Endothelial cell of umbilical vein (primary cell): ENCODE data around the gene NKD1. TPM values are rescaled to one million over a fixed set of nuclear protein-coding genes. Genes with fewer than 3 reads are reported as not detected.

Source experiments
- BruUV-seq: library from RNA; stranded (reverse); fragments of 400-500 nt; replicated peaks from 2 replicates; lab custom pipeline; 2021; lab: Mats Ljungman, UMichigan
- CTCF ChIA-PET: fragments of 300-600, 350-600 bp; sonication (Branson Sonifier 250); formaldehyde crosslinking; loops from one replicate; lab custom pipeline; 2021; ENCODE audit warnings: antibody characterized with exemption, inconsistent platforms; lab: Charles Lee
- POLR2A ChIA-PET: fragments of 300-600, 350-600 bp; sonication (Branson Sonifier 250); formaldehyde crosslinking; loops from one replicate; lab custom pipeline; 2021; ENCODE audit warnings: antibody characterized with exemption, inconsistent platforms; lab: Charles Lee
- DNase-seq: peaks from one replicate; pipeline ENCODE4 v3.0.0-alpha.2; 2011; ENCODE audit warnings: low read depth, low spot score
- FAIRE-seq: peaks from 2 replicates; lab custom pipeline; 2011; peaks lifted over from hg19 to GRCh38; lab: Jason Lieb, UNC
- H2AFZ ChIP-seq: 2 replicates; pipeline ENCODE4 v1.6.0; 2012; ENCODE audit warnings: low read depth, low read length, control low read depth, inconsistent platforms
- H3K27ac ChIP-seq: 2 replicates; pipeline ENCODE4 v1.5.1; 2011; ENCODE audit warnings: low read depth, mild to moderate bottlenecking, control low read depth, low read length, moderate library complexity; ENCODE audit not compliant: insufficient read depth
- H3K27me3 ChIP-seq, 2 experiments: 2 replicates each; pipeline versions ENCODE4 v1.6.0 to v1.6.1; 2011; ENCODE audit warnings: low read length in 2 of 2, mixed read lengths in 1 of 2; ENCODE audit not compliant: control insufficient read depth in 2 of 2, insufficient read depth in 2 of 2
- H3K36me3 ChIP-seq, 2 experiments: 2 replicates in 1 of 2; 3 replicates in 1 of 2; pipeline ENCODE4 v1.5.1; 2011; ENCODE audit warnings: low read length in 2 of 2, mild to moderate bottlenecking in 1 of 2, moderate library complexity in 1 of 2; ENCODE audit not compliant: control insufficient read depth in 2 of 2, insufficient read depth in 2 of 2; ENCODE audit errors: extremely low read depth in 1 of 2
- H3K4me1 ChIP-seq: 3 replicates; pipeline ENCODE4 v1.5.1; 2011; ENCODE audit warnings: mild to moderate bottlenecking, low read length; ENCODE audit not compliant: control insufficient read depth, insufficient read depth; ENCODE audit errors: extremely low read depth
- H3K4me2 ChIP-seq: 2 replicates; pipeline ENCODE4 v1.6.1; 2011; ENCODE audit warnings: low read length, control low read depth, mixed read lengths; ENCODE audit not compliant: insufficient read depth
- H3K4me3 ChIP-seq, 3 experiments: fragments of 200-600 bp in 1 of 3; sonication (generic), shearing (Covaris generic) in 1 of 3; replicated peaks in 1 of 3; 2 replicates each; pipeline ENCODE4 v1.5.1; 2011 to 2016; ENCODE audit warnings: control low read depth in 3 of 3, low read length in 3 of 3, mild to moderate bottlenecking in 2 of 3, inconsistent platforms in 1 of 3, low read depth in 1 of 3, moderate library complexity in 1 of 3; ENCODE audit not compliant: insufficient read depth in 1 of 3
- H3K79me2 ChIP-seq: 2 replicates; pipeline ENCODE4 v1.6.0; 2012; ENCODE audit warnings: low read length, inconsistent platforms; ENCODE audit not compliant: control insufficient read depth, insufficient read depth
- H3K9ac ChIP-seq: replicated peaks from 2 replicates; pipeline ENCODE3; 2011; ENCODE audit warnings: low read length, control low read depth; ENCODE audit not compliant: insufficient read depth; ENCODE audit errors: extremely low read depth
- H3K9me1 ChIP-seq: replicated peaks from 3 replicates; pipeline ENCODE4 v1.6.0; 2011; ENCODE audit warnings: mild to moderate bottlenecking, low read length; ENCODE audit not compliant: control insufficient read depth, insufficient read depth; ENCODE audit errors: extremely low read depth
- H3K9me3 ChIP-seq: replicated peaks from 2 replicates; pipeline ENCODE4 v1.5.1; 2012; ENCODE audit warnings: low read length, inconsistent platforms; ENCODE audit not compliant: control insufficient read depth, insufficient read depth
- H4K20me1 ChIP-seq: replicated peaks from 2 replicates; pipeline ENCODE3; 2011; ENCODE audit warnings: mild to moderate bottlenecking, low read length; ENCODE audit not compliant: control insufficient read depth, insufficient read depth; ENCODE audit errors: extremely low read depth
- CTCF ChIP-seq, 2 donors: IDR thresholded peaks; 1 replicate in 1 of 2; 2 replicates in 1 of 2; pipeline ENCODE4 v1.5.1; 2011; ENCODE audit warnings: low read length in 2 of 2, mild to moderate bottlenecking in 2 of 2, moderate library complexity in 2 of 2, control low read depth in 1 of 2, inconsistent platforms in 1 of 2, low read depth in 1 of 2; ENCODE audit not compliant: insufficient read depth in 1 of 2; ENCODE audit errors: extremely low read depth in 1 of 2
- EZH2 ChIP-seq: IDR thresholded peaks from 2 replicates; pipeline ENCODE4 v1.6.1; 2012; ENCODE audit warnings: borderline replicate concordance, low read depth, mild to moderate bottlenecking, moderate library complexity, low read length, inconsistent platforms; ENCODE audit not compliant: severe bottlenecking
- FOS ChIP-seq: IDR thresholded peaks from 2 replicates; pipeline ENCODE4 v1.6.1; 2011; ENCODE audit warnings: mild to moderate bottlenecking, low read length, moderate library complexity, borderline replicate concordance; ENCODE audit not compliant: insufficient read depth
- GATA2 ChIP-seq: IDR thresholded peaks from 2 replicates; pipeline ENCODE4 v1.7.0; 2011; ENCODE audit warnings: low read depth, mild to moderate bottlenecking, moderate library complexity, mixed read lengths, low read length; ENCODE audit not compliant: insufficient read length, insufficient read depth
- JUN ChIP-seq: IDR thresholded peaks from 2 replicates; pipeline ENCODE4 v1.6.1; 2011; ENCODE audit warnings: borderline replicate concordance, low read depth; ENCODE audit not compliant: insufficient read length, insufficient read depth
- MAX ChIP-seq: IDR thresholded peaks from 2 replicates; pipeline ENCODE4 v1.6.1; 2011; ENCODE audit not compliant: insufficient read depth, insufficient read length
- MYC ChIP-seq: IDR thresholded peaks from one replicate; pipeline ENCODE4 v1.6.1; 2011; ENCODE audit warnings: mild to moderate bottlenecking, low read depth, low read length
- POLR2A ChIP-seq: IDR thresholded peaks from 2 replicates; pipeline ENCODE4 v1.6.1; 2012; ENCODE audit warnings: low read depth, mild to moderate bottlenecking, control low read depth, low read length
- POLR2AphosphoS5 ChIP-seq: IDR thresholded peaks from 2 replicates; pipeline ENCODE4 v1.6.1; 2012; ENCODE audit warnings: low read depth, mild to moderate bottlenecking, control low read depth, low read length, moderate library complexity; ENCODE audit not compliant: insufficient read depth
- dilution Hi-C: fragments of 300-500 bp; cut with MboI; formaldehyde crosslinking; loops from one replicate; pipeline ENCODE4 v1.15.0; 2019; ENCODE audit warnings: low sequenced_read_pairs; ENCODE audit not compliant: extremely low pct_ligation_motif_present
- intact Hi-C: fragments of 100-400 bp; cut with micrococcal nuclease; formaldehyde crosslinking; loops from one replicate; pipeline ENCODE4 v1.10.0; 2022
- polyA plus RNA-seq, 4 experiments: library from polyadenylated mRNA; depleted of rRNA in 3 of 4; stranded (reverse) in 3 of 4; unstranded in 1 of 4; fragments of >200 nt; gene quantifications; 2 replicates each; pipeline versions ENCODE4 v1.2.1 to v1.2.3, GENCODE V29; 2011 to 2012; ENCODE audit warnings: missing spikeins in 1 of 4
- total RNA-seq: library from RNA; stranded (reverse); gene quantifications from 2 replicates; pipeline ENCODE4 v1.2.3, GENCODE V29; 2021

The NKD1 gene
- total and polyA plus RNA-seq, 2 donors (not counting 3 experiments of a cell fraction or from before 2014, with no cell fraction given): not detected

GRCh38 chr16:50594308-50595260, 46.4 kb downstream of the NKD1 start:
- no peaks in the 10 kb centered on the region for H3K9me3 ChIP-seq
- POLR2A ChIA-PET: no interaction called here
- intact Hi-C loops (no loop called here), dilution Hi-C loops (no loop called here)
- H3K27me3 ChIP-seq: no peaks in the 10 kb centered on the region
- H3K4me1 ChIP-seq: no peaks in the 10 kb centered on the region
- FAIRE-seq (no peak), DNase-seq (no peak)
- H3K4me2 ChIP-seq: no peak overlapping the region
- no peaks in the 10 kb centered on the region for H3K79me2 ChIP-seq
- H3K9me1 ChIP-seq: no peaks in the 10 kb centered on the region
- no peaks in the 10 kb centered on the region for H3K36me3 ChIP-seq
- H3K27ac ChIP-seq: no peak overlapping the region
- no TSS peak for BruUV-seq
- H4K20me1 ChIP-seq: no peaks in the 10 kb centered on the region
- TF ChIP-seq EZH2 (no peak), POLR2A (no peak)
- CTCF ChIA-PET: interaction anchor here (0.5 to 4.5 kb wide), 14 partner anchors 9 to 211 kb away, joined by 3 to 105 read pairs (median 5); no protein-coding TSS in a partner anchor
- no peak overlapping the region for H2AFZ ChIP-seq
- H3K4me3 ChIP-seq: no peak overlapping the region
- H3K9ac ChIP-seq: no peak overlapping the region

- Histone ChIP-seq H2AFZ (no peak overlapping the region), H3K9me1 (no peaks in the 10 kb centered on the region), H3K4me2 (no peak overlapping the region), H3K9me3 (no peaks in the 10 kb centered on the region), H3K79me2 (no peaks in the 10 kb centered on the region), H3K36me3 (no peaks in the 10 kb centered on the region), H3K27ac (no peak overlapping the region), H3K27me3 (no peaks in the 10 kb centered on the region), H3K4me1 (no peaks in the 10 kb centered on the region), H4K20me1 (no peaks in the 10 kb centered on the region), H3K9ac (no peak overlapping the region), H3K4me3 (no peak overlapping the region)
- FAIRE-seq (no peak), DNase-seq (no peak)
- intact Hi-C loops: no loop called here
- TF ChIP-seq GATA2: no peak
- no peak for TF ChIP-seq FOS
- TF ChIP-seq JUN: no peak
- no peak for TF ChIP-seq POLR2AphosphoS5
- TF ChIP-seq CTCF (IDR thresholded peaks at IDR 0.05; ENCODE audit: extremely low read depth in 1 of 2, insufficient read depth in 1 of 2, low read depth in 1 of 2, low read length in 2 of 2): no peak
- TF ChIP-seq MAX: no peak
- TF ChIP-seq POLR2A: no peak
- no peak for TF ChIP-seq EZH2
- TF ChIP-seq MYC: no peak
- POLR2A ChIA-PET: no interaction called here
- CTCF ChIA-PET: interaction anchor here (0.9 to 4.5 kb wide), 3 partner anchors 70 to 211 kb away, joined by 3 to 84 read pairs (median 7); no protein-coding TSS in a partner anchor
- dilution Hi-C loops: no loop called here
- no TSS peak for BruUV-seq
Observed at GRCh38 chr16:50595859-50596258, 47.7 kb downstream of the NKD1 start.
